B cell (primary cell): ENCODE results near the gene EXOC3L1.

Experiments
- CTCF ChIP-seq: fragments of 200-600 bp; IDR thresholded peaks from one replicate; pipeline ENCODE4 v1.8.0; 2022; ENCODE audit warnings: antibody characterized with exemption, mild to moderate bottlenecking
- EZH2 ChIP-seq: IDR thresholded peaks from 2 replicates; pipeline ENCODE4 v1.6.1; 2012; ENCODE audit warnings: borderline replicate concordance, low read depth, mild to moderate bottlenecking, moderate library complexity, low read length; ENCODE audit not compliant: insufficient read depth, poor library complexity, severe bottlenecking

GRCh38 chr16:67202956-67203493 lies 13.1 kb upstream of the EXOC3L1 start:
- TF ChIP-seq CTCF = no peak
- TF ChIP-seq EZH2 = no peak
